MM.1S (cell line): ENCODE results near the gene PRDM5.

Source experiments
- DNase-seq: peaks from one replicate; pipeline ENCODE4 v3.0.0-alpha.2; 2015
- H2AFZ ChIP-seq: fragments of 300-600 bp; sonication (generic); 2 replicates; pipeline ENCODE4 v1.6.0; 2016; ENCODE audit warnings: antibody characterized with exemption, low read length
- H3F3A ChIP-seq: fragments of 300-600 bp; sonication (generic); 2 replicates; pipeline ENCODE4 v1.6.1; 2016; ENCODE audit warnings: mild to moderate bottlenecking, antibody characterized with exemption, low read length, moderate library complexity, mixed read lengths; ENCODE audit not compliant: insufficient read depth
- H3K27ac ChIP-seq: fragments of 300-600 bp; sonication (generic); 2 replicates; pipeline ENCODE4 v1.5.1; 2016; ENCODE audit warnings: mild to moderate bottlenecking, low read length
- H3K27me3 ChIP-seq: fragments of 300-600 bp; sonication (generic); replicated peaks from 2 replicates; pipeline ENCODE4 v1.6.0; 2016; ENCODE audit warnings: low read length; ENCODE audit not compliant: insufficient read depth
- H3K36me3 ChIP-seq: fragments of 300-600 bp; sonication (generic); replicated peaks from 2 replicates; pipeline ENCODE4 v1.6.1; 2016; ENCODE audit warnings: mild to moderate bottlenecking, low read length, mixed read lengths; ENCODE audit not compliant: insufficient read depth
- H3K4me1 ChIP-seq: fragments of 300-600 bp; sonication (generic); 2 replicates; pipeline ENCODE4 v1.6.1; 2016; ENCODE audit warnings: low read length, mixed read lengths
- H3K4me2 ChIP-seq: fragments of 300-600 bp; sonication (generic); 2 replicates; pipeline ENCODE4 v1.6.0; 2016; ENCODE audit warnings: low read depth, low read length
- H3K4me3 ChIP-seq: fragments of 300-600 bp; sonication (generic); 2 replicates; pipeline ENCODE4 v1.5.1; 2016; ENCODE audit warnings: low read length, mixed read lengths
- H3K79me2 ChIP-seq: fragments of 300-600 bp; sonication (generic); 2 replicates; pipeline ENCODE4 v1.6.1; 2016; ENCODE audit warnings: mixed run types, low read length, mixed read lengths
- H3K9ac ChIP-seq: fragments of 300-600 bp; sonication (generic); 2 replicates; pipeline ENCODE4 v1.6.1; 2016; ENCODE audit warnings: low read length, mixed read lengths
- H3K9me2 ChIP-seq: fragments of 300-600 bp; sonication (generic); replicated peaks from 2 replicates; pipeline ENCODE4 v1.6.1; 2016; ENCODE audit warnings: mild to moderate bottlenecking, low read length, mixed read lengths; ENCODE audit not compliant: insufficient read depth
- H3K9me3 ChIP-seq: fragments of 300-600 bp; sonication (generic); replicated peaks from 2 replicates; pipeline ENCODE4 v1.6.1; 2016; ENCODE audit warnings: mild to moderate bottlenecking, low read length, mixed read lengths; ENCODE audit not compliant: insufficient read depth
- H4K20me1 ChIP-seq: fragments of 300-600 bp; sonication (generic); 2 replicates; pipeline ENCODE4 v1.6.1; 2016; ENCODE audit warnings: mild to moderate bottlenecking, low read length, moderate library complexity, mixed read lengths; ENCODE audit not compliant: insufficient read depth
- EZH2 ChIP-seq: fragments of 300-600 bp; sonication (generic); optimal IDR thresholded peaks from 2 replicates; pipeline ENCODE3; 2017; ENCODE audit warnings: low read depth, mild to moderate bottlenecking, antibody characterized with exemption, low read length, mixed read lengths
- EZH2phosphoT487 ChIP-seq: fragments of 300-600 bp; sonication (generic); IDR thresholded peaks from 2 replicates; pipeline ENCODE4 v1.6.1; 2018; ENCODE audit warnings: antibody characterized with exemption, low read length
- TF ChIP-seq, protein P1 (sequence below): fragments of 300-600 bp; sonication (generic); IDR thresholded peaks from 2 replicates; pipeline ENCODE4 v1.5.1; 2016; ENCODE audit warnings: antibody characterized with exemption, low read length, mixed read lengths

The PRDM5 gene

DNA sequence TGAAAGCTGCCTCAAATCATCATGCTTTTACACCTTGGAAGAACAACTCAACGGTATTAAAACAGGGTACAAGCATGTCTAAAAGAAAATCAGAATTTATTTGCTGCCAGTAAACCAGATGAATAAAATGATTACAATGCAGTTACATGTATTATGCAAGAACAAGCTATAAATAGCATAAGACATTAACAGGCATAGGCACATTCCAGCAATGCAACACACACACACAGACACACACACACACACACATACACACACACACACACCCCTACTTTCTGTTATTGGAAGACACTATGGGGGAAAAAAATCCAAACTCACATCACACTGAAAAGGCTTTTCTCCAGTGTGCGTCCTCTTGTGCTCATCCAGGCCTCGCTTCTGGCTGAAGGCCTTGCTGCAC is 212.5 kb downstream of the PRDM5 start:
- no peaks in the 10 kb centered on the region for H3K27me3 ChIP-seq
- no peaks in the 10 kb centered on the region for H3K4me1 ChIP-seq
- no peaks in the 10 kb centered on the region for H3K9me2 ChIP-seq
- no peak overlapping the region for H3K4me2 ChIP-seq
- no peaks in the 10 kb centered on the region for H3K36me3 ChIP-seq
- no peaks in the 10 kb centered on the region for H3K79me2 ChIP-seq
- no peaks in the 10 kb centered on the region for H4K20me1 ChIP-seq
- no peak overlapping the region for H3K4me3 ChIP-seq
- TF ChIP-seq EZH2phosphoT487 (no peak), EZH2 (no peak)
- TF ChIP-seq, protein P1, sequence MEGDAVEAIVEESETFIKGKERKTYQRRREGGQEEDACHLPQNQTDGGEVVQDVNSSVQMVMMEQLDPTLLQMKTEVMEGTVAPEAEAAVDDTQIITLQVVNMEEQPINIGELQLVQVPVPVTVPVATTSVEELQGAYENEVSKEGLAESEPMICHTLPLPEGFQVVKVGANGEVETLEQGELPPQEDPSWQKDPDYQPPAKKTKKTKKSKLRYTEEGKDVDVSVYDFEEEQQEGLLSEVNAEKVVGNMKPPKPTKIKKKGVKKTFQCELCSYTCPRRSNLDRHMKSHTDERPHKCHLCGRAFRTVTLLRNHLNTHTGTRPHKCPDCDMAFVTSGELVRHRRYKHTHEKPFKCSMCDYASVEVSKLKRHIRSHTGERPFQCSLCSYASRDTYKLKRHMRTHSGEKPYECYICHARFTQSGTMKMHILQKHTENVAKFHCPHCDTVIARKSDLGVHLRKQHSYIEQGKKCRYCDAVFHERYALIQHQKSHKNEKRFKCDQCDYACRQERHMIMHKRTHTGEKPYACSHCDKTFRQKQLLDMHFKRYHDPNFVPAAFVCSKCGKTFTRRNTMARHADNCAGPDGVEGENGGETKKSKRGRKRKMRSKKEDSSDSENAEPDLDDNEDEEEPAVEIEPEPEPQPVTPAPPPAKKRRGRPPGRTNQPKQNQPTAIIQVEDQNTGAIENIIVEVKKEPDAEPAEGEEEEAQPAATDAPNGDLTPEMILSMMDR: no peak
- no peak overlapping the region for H3K9ac ChIP-seq
- DNase-seq: no peak
- no peaks in the 10 kb centered on the region for H3F3A ChIP-seq
- H3K27ac ChIP-seq: no peak overlapping the region
- H3K9me3 ChIP-seq: no peaks in the 10 kb centered on the region
- no peak overlapping the region for H2AFZ ChIP-seq

DNA sequence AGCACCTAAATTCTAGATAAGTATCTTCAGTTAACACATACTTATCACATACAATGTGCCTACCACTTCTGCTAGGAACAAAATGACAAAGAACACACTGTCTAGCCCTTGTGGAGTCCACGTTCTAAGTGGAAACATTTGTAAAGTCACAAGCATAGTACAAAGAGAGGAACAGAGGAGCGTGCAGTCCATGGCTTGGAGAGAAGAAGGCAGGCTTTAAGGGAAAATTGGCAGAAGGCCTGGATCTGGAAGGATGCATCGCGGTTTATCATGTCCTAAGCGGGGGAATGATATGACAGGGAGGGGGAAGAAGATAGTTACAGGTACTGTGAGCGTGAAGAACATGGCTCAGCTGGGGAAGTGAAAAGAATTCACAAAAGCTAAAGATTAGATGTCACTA is 218.0 kb downstream of the PRDM5 start:
- H3K4me3 ChIP-seq: no peak overlapping the region
- no peak overlapping the region for H2AFZ ChIP-seq
- H4K20me1 ChIP-seq: no peaks in the 10 kb centered on the region
- no peaks in the 10 kb centered on the region for H3F3A ChIP-seq
- no peak overlapping the region for H3K27ac ChIP-seq
- TF ChIP-seq, protein P1: no peak
- TF ChIP-seq EZH2 (no peak), EZH2phosphoT487 (no peak)
- DNase-seq: no peak
- H3K79me2 ChIP-seq: 0 out of 2 replicates have a peak, but pooled peaks cover under 1% of the 10 kb centered on the region
- no peaks in the 10 kb centered on the region for H3K9me3 ChIP-seq
- H3K9ac ChIP-seq: no peak overlapping the region
- H3K27me3 ChIP-seq: no peaks in the 10 kb centered on the region
- no peaks in the 10 kb centered on the region for H3K36me3 ChIP-seq
- H3K9me2 ChIP-seq: no peaks in the 10 kb centered on the region
- H3K4me1 ChIP-seq: no peaks in the 10 kb centered on the region
- no peak overlapping the region for H3K4me2 ChIP-seq

DNA sequence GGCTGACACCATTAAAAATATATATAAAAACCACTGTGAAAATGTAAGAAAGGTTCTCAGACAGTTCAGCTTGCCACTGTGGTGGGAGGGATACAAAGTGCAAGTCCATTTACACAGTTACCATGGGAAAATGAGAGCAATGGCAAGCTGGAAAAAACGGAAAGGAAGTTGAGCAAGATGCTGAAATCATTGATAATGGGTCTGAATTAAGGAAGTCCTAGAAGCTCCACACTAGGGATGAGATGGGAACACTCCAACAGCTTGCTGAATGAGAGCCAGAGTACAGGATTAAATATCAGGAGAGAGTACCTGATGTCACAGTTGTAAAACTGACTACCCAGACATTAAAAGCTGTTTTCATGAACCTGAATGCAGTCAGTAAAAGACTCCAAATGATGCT is 218.6 kb downstream of the PRDM5 start:
- Histone ChIP-seq H3K9me2 (no peaks in the 10 kb centered on the region), H2AFZ (no peak overlapping the region), H3K27me3 (no peaks in the 10 kb centered on the region), H3K9ac (no peak overlapping the region), H3K4me1 (no peaks in the 10 kb centered on the region), H3F3A (no peaks in the 10 kb centered on the region), H3K79me2 (peaks cover 5% of the 10 kb centered on the region; the same call in 1 of the 2 replicates), H3K4me2 (no peak overlapping the region), H3K27ac (no peak overlapping the region), H3K4me3 (no peak overlapping the region), H4K20me1 (no peaks in the 10 kb centered on the region), H3K9me3 (no peaks in the 10 kb centered on the region), H3K36me3 (no peaks in the 10 kb centered on the region)
- TF ChIP-seq, protein P1: no peak
- TF ChIP-seq EZH2 (no peak), EZH2phosphoT487 (no peak)
- DNase-seq: no peak
